ENCODE measurements around the gene HECTD4.
A peak's percentile ranks its signal among the peaks of the same experiment; 100 is the strongest.
"Not testable (repeated sequence)": the region's sequence is repeated elsewhere in the genome, so short reads cannot be mapped to it uniquely, and the experiment has no call there.

Gene HECTD4

DNA sequence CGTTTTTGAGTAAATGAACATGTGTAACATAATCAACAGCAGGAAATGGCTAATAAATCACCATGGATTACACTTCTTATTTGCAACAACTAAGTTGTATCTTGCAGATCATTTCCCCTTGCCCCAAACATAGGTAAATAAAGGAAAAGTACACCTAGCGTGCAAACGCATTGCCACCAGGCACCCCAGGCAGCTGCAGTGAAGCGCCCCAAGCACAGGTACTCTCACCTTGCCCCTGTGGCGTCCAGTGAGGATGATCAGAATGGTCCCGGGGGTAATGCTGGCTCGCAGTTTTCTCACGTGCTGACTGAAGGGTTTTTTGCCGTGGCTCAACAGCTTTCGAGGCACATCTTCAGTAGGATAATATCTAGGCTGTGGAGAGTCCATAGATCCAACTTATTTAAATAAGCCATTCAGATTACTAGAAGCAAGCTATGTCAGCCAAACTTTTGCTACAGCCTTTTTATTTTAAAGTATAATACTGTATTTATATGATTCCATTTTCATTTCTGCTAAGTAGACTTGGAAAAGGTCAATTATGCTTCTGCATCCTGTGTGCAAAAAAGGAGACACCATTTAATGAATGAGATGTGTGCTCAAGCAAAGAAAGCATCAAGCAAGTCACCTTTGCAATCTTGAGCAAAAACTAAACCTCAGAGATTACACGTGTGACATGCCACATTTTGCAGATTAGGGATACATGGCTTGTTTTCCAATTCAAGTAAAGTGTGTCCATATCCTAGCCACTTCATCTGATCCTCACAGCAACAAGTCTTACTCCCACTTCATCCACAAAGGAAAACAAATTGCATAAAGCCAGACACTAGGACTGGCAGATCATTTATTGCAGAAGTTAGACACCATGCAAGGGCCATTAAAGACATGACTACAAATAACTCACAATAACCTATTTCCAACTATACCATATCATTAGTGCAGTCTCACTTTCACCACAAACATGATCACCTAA is 24.6 kb upstream of the HECTD4 start:
- DNase-seq (ENCODE audit: low read depth), result no peak
- TF ChIP-seq, protein P1, sequence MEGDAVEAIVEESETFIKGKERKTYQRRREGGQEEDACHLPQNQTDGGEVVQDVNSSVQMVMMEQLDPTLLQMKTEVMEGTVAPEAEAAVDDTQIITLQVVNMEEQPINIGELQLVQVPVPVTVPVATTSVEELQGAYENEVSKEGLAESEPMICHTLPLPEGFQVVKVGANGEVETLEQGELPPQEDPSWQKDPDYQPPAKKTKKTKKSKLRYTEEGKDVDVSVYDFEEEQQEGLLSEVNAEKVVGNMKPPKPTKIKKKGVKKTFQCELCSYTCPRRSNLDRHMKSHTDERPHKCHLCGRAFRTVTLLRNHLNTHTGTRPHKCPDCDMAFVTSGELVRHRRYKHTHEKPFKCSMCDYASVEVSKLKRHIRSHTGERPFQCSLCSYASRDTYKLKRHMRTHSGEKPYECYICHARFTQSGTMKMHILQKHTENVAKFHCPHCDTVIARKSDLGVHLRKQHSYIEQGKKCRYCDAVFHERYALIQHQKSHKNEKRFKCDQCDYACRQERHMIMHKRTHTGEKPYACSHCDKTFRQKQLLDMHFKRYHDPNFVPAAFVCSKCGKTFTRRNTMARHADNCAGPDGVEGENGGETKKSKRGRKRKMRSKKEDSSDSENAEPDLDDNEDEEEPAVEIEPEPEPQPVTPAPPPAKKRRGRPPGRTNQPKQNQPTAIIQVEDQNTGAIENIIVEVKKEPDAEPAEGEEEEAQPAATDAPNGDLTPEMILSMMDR (IDR thresholded peaks at IDR 0.05; ENCODE audit: low read length, missing control alignments), result no peak
- peak overlapping the region; percentile 95 for H3K4me3 ChIP-seq (replicated peaks; ENCODE audit: low read depth, low read length)

DNA sequence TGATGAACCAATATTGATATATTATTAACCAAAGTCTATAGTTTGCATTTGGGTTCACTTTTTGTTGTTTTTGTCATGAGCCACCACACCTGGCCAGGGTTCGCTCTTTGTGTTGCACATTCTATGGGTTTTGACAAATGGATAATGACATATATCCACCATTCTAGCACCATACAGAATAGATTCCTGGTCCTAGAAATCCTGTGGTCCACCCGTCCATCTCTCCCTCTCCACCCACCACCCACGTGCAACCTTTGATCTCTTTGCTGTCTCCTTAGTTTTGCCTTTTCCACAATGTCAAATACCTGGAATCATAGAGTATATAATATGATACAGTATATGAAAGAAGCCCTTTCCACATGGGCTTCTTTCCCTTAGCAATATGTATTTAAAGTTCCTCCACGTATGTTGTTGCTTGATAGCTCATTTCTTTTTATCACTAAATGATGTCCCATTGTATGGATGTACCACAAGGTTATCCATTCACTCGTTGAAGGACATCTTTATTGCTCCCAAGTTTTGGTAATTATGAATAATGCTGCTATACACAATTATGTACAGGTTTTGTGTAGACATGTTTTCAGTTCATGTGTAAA is 19.8 kb upstream of the HECTD4 start:
- no peak overlapping the region for H3K4me3 ChIP-seq (replicated peaks; ENCODE audit: low read depth, low read length)
- DNase-seq (ENCODE audit: low read depth), result no peak
- TF ChIP-seq, protein P1 (IDR thresholded peaks at IDR 0.05; ENCODE audit: low read length, missing control alignments), result no peak

DNA sequence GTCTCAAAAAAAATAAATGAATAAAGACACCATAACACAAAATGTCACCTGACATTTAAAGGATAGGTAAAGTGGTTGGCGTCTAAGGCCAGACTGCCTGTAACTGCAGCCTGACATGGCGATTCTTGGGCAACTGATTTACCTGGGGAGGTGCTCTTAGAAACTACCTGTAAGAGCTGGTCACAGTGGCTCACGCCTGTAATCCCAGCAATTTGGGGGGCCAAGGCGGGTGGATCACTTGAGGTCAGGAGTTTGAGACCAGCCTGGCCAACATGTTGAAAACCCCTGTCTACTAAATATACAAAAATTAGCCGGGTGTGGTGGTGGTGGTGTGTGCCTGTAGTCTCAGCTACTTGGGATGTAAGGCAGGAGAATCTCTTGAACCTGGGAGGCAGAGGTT is 18.8 kb upstream of the HECTD4 start:
- DNase-seq (ENCODE audit: low read depth), result no peak
- TF ChIP-seq, protein P1 (IDR thresholded peaks at IDR 0.05; ENCODE audit: low read length, missing control alignments), result no peak
- H3K4me3 ChIP-seq (replicated peaks; ENCODE audit: low read depth, low read length), result no peak overlapping the region

DNA sequence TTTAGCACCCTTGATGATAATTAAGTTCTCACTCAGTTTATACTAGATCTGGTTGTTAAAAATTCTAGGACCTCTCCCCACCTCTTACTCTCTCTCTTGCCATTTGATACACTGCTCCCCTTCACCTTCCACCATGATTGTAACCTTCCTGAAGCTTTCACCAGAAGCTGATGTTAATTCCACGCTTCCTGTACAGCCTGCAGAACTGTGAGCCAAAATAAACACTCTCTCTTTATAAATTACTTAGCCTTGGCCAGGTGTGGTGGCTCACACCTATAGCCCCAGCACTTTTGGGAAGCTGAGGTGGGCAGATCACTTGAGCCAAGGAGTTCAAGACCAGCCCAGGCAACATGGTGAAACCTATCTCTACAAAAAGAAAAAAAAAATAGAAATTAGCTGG is 11.1 kb upstream of the HECTD4 start:
- TF ChIP-seq, protein P1 (IDR thresholded peaks at IDR 0.05; ENCODE audit: low read length, missing control alignments), result no peak
- DNase-seq (ENCODE audit: low read depth), result no peak

GRCh38 chr12:112389922-112390654 is 7.9 kb upstream of the HECTD4 start:
- not testable (repeated sequence) for DNase-seq (ENCODE audit: low read depth); H3K4me3 ChIP-seq (replicated peaks; ENCODE audit: low read depth, low read length)

More for the DNA sequence above, 11.1 kb upstream of the HECTD4 start:
- H3K4me3 ChIP-seq (replicated peaks; ENCODE audit: low read depth, low read length), result no peak overlapping the region

GRCh38 chr12:112389228-112389627 is 7.0 kb upstream of the HECTD4 start:
- DNase-seq (ENCODE audit: low read depth), result no peak
- H3K4me3 ChIP-seq (replicated peaks; ENCODE audit: low read depth, low read length), result no peak overlapping the region
- TF ChIP-seq, protein P1 (IDR thresholded peaks at IDR 0.05; ENCODE audit: low read length, missing control alignments), result no peak

- peak; percentile 89 for DNase-seq (ENCODE audit: low read depth)
- TF ChIP-seq, protein P1 (IDR thresholded peaks at IDR 0.05; ENCODE audit: low read length, missing control alignments), result no peak
- H3K4me3 ChIP-seq (replicated peaks; ENCODE audit: low read depth, low read length), result no peak overlapping the region
Measured at GRCh38 chr12:112386726-112387125, 4.5 kb upstream of the HECTD4 start.

Measured in fibroblast of pulmonary artery (primary cell).